Activated CD4-positive, alpha-beta T cell treated with anti-CD3 and anti-CD28 coated beads, Interleukin-2, amount 50 U/mL, for 16 hours (primary cell): Measurements from ENCODE around the gene SMPD3.

Experiments used
- DNase-seq: peaks from one replicate; pipeline ENCODE4 v3.0.0-alpha.2; 2020

SMPD3 gene

GRCh38 chr16:68351463-68351862 lies 96.8 kb downstream of the SMPD3 start:
- no peak for DNase-seq

GRCh38 chr16:68350813-68351350 lies 97.4 kb downstream of the SMPD3 start:
- no peak for DNase-seq

GRCh38 chr16:68349838-68350410 lies 98.4 kb downstream of the SMPD3 start:
- no peak for DNase-seq

- no peak for DNase-seq
These were observed 99.5 kb downstream of the SMPD3 start for GRCh38 chr16:68348639-68349445.

DNA sequence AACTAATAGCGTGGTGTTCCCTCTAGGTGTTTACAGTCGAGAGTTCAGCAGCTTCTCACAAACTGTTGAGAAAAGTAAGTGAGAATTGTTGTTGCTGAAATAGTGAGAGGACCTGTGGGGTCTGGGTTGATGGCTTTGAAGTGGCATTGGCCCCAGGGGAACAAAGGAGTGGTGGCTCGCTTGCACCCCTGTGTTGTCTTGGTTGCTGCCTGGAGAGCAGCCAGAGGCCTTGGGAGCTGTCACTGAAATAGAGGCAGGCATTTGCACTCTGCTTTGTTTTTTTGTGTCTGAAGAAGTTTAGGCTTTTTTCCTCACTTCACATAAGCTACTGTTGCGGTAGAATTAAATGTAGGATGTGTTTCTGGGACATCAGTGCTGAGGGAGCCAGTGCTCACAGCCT lies 100.7 kb downstream of the SMPD3 start:
- no peak for DNase-seq

- DNase-seq, result no peak
These were observed 101.3 kb downstream of the SMPD3 start for GRCh38 chr16:68346892-68347480.

GRCh38 chr16:68345958-68346635 lies 102.2 kb downstream of the SMPD3 start:
- no peak for DNase-seq

DNA sequence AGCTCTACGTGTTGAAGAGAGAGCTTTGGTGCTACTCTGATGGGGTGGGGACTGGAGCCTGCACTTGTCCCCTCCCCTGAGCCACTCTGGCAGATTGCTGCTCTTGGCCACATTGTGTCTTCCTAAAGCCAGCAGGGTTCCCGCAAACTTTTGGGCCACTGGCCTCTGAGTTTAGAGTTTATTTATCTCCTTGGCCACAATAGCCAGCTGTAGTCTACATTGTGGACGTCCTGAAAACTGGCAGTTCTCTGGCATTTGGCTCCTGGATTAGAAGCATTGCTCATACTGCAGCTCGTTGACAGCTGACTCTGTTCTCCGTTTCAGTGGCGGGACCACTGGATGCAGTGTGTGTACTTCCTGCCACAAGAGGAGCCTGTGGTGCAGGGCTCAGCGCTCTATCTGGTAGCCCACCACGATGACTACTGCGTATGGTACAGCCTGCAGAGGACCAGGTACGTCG lies 102.9 kb downstream of the SMPD3 start:
- DNase-seq, result no peak

- DNase-seq, result no peak
These were observed 104.1 kb downstream of the SMPD3 start for GRCh38 chr16:68344252-68344651.

DNA sequence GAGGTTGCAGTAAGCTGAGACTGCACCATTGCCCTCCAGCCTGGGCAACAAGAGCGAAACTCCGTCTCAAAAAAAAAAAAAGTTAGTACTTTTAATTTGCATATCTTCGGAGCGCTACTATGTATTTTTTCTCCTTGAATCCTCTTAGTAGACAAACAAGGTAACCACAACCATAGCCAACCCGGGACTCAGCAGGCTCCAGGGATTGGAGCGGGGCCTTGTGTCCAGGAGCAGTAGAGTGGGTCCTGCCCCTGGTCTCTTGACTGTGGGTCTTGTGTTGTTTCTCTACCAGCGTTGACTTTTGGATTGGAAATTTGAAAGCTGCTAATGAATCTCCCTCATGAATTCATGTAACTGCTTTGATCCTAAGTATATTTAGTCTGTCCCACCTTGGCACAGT lies 105.2 kb downstream of the SMPD3 start:
- no peak for DNase-seq

DNA sequence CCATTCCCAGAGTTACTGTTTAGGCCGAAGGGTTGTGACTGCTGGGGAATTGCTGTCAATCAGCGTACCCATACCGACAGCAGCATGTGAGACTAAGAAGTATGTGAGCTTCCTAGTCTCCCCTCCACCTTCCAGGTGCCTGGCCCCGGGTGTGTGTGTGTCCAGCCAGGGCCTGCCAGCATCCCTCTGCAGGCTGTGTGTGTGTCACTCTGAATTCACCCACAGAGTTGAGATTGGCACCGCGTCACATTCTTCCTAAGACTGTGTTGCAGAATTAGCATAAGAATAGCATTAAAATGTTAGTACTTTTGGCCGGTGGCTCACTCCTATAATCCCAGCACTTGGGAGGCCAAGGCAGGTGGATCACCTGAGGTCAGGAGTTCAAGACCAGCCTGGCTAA lies 105.7 kb downstream of the SMPD3 start:
- no peak for DNase-seq

DNA sequence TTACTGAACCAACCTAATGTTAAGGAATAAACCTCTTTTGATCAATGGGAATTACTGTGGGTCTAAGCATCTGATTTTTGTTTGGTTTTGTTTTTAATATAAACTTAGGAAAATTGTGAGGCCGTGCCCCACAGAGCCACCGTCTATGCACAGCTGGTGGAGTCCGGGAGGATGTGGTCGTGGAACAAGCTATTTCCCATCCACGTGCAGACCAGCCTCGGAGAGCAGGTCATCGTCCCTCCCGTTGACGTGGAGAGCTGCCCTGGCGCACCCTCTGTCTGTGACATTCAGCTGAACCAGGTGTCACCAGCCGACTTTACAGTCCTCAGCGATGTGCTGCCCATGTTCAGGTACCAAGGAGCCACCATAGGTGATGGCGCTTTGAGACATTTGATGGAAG lies 109.1 kb downstream of the SMPD3 start:
- no peak for DNase-seq

- no peak for DNase-seq
These were observed 109.8 kb downstream of the SMPD3 start for GRCh38 chr16:68338326-68339119.

- no peak for DNase-seq
These were observed 113.1 kb downstream of the SMPD3 start for GRCh38 chr16:68335175-68335574.

DNA sequence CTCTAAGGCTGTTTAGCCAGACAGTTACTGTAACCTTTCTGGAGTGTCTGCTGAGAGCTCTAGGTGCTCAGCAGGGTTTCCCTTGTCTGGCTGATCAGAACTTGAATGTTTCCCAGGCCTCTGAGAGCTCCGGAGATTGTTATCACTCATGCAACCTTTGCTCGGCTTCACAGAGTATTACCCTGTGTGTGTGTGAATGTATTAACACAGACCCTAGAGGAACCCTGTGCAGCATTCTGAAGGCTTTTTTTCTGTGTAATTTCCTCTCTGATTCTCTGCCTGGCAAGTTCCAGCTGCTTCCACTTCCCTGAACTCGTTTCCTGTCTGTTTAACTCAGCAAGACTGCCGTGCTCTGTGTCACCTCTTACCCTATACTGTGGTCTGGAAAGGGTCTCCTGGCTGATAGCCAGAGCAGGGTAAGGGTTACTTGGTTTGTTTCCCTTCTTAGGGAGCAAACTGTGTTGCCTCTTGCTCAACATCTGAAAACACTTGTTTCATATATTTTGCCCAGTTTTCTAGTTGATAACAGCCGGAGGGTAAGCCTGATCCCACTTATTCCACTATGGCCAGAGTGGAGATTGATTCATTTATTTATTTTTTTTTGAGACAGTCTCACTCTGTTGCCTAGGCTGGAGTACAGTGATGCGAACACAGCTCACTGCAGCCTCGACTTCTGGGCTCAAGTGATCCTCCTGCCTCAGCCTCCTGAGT lies 115.7 kb downstream of the SMPD3 start:
- peak; percentile 5 for DNase-seq

- no peak for DNase-seq
These were observed 116.4 kb downstream of the SMPD3 start for GRCh38 chr16:68331879-68332410.

DNA sequence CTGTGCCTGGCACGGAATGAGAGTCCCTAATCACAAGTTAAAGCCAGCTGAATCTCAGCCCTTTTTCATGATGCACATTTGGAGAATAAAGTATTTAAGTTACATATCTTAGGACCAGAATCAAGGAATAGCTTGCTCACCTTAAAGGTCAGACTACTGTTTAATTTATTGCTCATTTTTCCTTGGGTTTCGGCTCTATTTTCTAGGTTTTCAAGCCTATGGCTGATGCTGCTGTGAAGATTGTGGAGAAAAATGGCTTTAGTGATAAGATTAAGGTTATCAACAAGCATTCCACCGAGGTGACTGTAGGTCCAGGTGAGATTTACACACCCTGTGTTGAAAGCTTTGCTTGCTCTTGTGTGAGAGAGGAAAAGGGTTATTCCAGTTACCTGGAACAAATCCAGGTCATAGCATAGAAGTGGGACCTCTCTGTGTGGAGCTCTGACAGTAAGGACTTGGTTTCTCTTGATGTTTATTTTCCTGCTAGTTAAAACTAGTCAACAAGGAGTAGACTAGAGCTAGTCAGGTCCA lies 119.4 kb downstream of the SMPD3 start:
- no peak for DNase-seq

GRCh38 chr16:68328151-68328859 lies 120.0 kb downstream of the SMPD3 start:
- DNase-seq, result peak; percentile 83

DNA sequence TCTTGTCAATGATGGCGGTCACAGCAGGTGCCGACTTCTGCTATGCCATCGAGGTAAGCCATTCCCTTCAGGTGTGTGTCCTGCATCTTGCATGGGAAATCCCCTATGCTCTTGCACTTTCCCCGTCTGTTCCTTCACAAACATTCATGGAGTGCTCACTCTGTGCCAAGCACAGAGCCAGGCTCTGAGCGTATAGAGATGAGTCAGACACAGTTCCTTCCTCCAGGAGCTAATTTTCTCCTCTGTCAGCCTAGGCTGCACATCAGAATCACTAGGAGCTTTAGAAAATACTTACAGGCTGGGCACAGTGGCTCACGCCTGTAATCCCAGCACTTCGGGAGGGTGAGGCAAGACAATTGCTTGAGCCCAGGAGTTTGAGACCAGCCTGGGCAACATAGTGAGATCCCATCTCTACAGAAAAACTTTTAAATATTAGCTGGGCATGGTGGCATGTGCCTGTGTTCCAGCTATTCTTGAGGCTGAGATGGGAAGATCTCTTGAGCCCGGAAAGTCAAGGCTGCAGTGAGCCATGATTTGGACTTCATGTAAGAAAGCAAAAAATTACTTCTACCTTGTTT lies 123.4 kb downstream of the SMPD3 start:
- no peak for DNase-seq

DNA sequence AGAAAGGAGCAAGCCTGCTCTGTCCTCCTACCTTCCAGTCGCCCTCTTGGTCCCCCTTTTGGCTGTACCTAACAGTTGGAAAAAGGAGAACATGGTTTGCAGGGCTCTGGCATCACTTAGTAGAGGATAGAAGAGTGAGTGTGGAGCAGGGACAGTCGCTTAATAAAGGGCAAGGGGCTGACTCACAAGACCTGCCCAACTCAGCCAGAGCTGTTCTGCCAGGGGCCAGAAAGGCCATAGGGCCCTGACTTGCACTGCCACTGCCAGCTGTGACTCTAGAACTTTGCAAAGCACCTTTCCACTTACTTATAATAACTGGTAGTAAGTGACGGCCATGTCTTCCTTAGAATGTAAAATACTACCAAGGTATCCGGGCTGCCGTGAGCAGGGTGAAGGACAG lies 124.0 kb downstream of the SMPD3 start:
- DNase-seq, result no peak
